Measurements from ENCODE around the gene FHIP1B. TPM values are rescaled to one million over a fixed set of nuclear protein-coding genes. Genes with fewer than 3 reads are reported as not detected.
"Not testable (repeated sequence)": the region's sequence is repeated elsewhere in the genome, so short reads cannot be mapped to it uniquely, and the experiment has no call there.

Gene FHIP1B
- total RNA-seq, 4 donors from 2014 or later, result 37.1 to 60.8 (median 43.6) TPM

DNA sequence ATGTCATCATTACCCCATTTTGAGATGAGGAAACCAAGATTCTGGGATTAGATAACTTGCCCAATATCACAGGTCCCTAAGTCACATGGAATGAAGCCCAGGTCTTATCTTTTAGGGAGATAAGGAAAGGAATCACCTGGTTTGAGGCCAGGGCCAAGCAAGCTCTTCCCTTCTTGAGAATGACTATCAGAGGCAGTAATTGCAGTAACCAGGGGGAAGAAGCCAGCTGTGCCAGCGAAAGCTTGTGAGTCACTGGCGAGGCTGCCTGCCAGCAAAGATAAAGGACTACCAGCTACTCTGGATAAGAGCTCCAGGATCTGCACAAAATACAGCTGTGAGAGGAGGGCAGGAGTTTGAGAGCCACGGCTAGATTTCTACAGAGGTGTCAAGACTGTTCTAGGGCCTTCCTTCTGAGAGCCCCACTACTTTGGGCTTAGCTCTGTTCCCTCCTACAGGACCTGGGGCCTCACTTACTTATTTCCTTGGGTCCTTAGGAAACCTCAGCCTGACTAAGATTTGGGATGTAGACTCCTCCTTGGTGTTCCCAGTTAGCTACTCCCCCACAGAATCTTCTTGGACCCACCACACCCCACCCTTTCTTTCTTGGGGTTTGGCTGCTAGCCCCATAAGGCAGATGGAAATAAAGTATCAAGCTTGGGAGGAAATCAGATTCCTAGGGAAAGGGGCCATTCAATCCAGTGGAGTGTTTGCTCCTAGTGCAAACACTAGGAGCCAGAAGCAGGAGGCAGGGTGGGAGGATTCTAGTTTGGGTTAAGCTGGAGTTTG is 15.5 kb upstream of the FHIP1B start:
- Histone ChIP-seq H3K4me1 (no peaks in the 10 kb centered on the region), H3K27ac (no peak overlapping the region), H3K4me3 (replicated peaks in 1 of 3) (no peak overlapping the region), H3K27me3 (no peaks in the 10 kb centered on the region), H3K9me3 (no peaks in the 10 kb centered on the region), H3K36me3 (no peaks in the 10 kb centered on the region)
- DNase-seq, result no peak
- WGBS, 2 donors, result 65 to 89% methylated on average over 3 of the region's 3 CpGs
- intact Hi-C loops (cut with DNase I), result loop anchor here (5.0 to 10.0 kb wide), 2 partner anchors 65 to 102 kb away; no protein-coding TSS in a partner anchor
- TF ChIP-seq POLR2A (IDR thresholded peaks at IDR 0.05), result no peak
- TF ChIP-seq, protein P1, sequence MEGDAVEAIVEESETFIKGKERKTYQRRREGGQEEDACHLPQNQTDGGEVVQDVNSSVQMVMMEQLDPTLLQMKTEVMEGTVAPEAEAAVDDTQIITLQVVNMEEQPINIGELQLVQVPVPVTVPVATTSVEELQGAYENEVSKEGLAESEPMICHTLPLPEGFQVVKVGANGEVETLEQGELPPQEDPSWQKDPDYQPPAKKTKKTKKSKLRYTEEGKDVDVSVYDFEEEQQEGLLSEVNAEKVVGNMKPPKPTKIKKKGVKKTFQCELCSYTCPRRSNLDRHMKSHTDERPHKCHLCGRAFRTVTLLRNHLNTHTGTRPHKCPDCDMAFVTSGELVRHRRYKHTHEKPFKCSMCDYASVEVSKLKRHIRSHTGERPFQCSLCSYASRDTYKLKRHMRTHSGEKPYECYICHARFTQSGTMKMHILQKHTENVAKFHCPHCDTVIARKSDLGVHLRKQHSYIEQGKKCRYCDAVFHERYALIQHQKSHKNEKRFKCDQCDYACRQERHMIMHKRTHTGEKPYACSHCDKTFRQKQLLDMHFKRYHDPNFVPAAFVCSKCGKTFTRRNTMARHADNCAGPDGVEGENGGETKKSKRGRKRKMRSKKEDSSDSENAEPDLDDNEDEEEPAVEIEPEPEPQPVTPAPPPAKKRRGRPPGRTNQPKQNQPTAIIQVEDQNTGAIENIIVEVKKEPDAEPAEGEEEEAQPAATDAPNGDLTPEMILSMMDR (IDR thresholded peaks at IDR 0.05), result no peak

- H3K9me3 ChIP-seq; H3K27ac ChIP-seq; DNase-seq; H3K36me3 ChIP-seq; H3K27me3 ChIP-seq; H3K4me3 ChIP-seq (replicated peaks in 1 of 3); H3K4me1 ChIP-seq; intact Hi-C loops (cut with DNase I): not testable (repeated sequence)
- 93 to 97% methylated on average over 3 of the region's 3 CpGs for WGBS, 2 donors
Measured at GRCh38 chr11:6248897-6249296, 14.5 kb upstream of the FHIP1B start.

GRCh38 chr11:6248248-6248647 is 13.8 kb upstream of the FHIP1B start:
- Histone ChIP-seq H3K4me1 (no peaks in the 10 kb centered on the region), H3K9me3 (no peaks in the 10 kb centered on the region), H3K4me3 (replicated peaks in 1 of 3) (no peak overlapping the region), H3K27ac (no peak overlapping the region), H3K27me3 (no peaks in the 10 kb centered on the region), H3K36me3 (no peaks in the 10 kb centered on the region)
- no peak for DNase-seq
- intact Hi-C loops (cut with DNase I), result no loop called here
- TF ChIP-seq, protein P1 (IDR thresholded peaks at IDR 0.05), result no peak
- 89 to 97% methylated on average over 1 of the region's 1 CpG for WGBS, 2 donors

GRCh38 chr11:6245536-6245935 is 11.1 kb upstream of the FHIP1B start:
- H3K27me3 ChIP-seq, result no peaks in the 10 kb centered on the region
- H3K27ac ChIP-seq, result no peak overlapping the region
- WGBS, 2 donors, result 89 to 93% methylated on average over 2 of the region's 2 CpGs
- no peak for DNase-seq
- TF ChIP-seq POLR2A (IDR thresholded peaks at IDR 0.05), result no peak
- TF ChIP-seq, protein P1 (IDR thresholded peaks at IDR 0.05), result no peak
- no peaks in the 10 kb centered on the region for H3K36me3 ChIP-seq
- no peaks in the 10 kb centered on the region for H3K4me1 ChIP-seq
- no peak overlapping the region for H3K4me3 ChIP-seq (replicated peaks in 1 of 3)
- H3K9me3 ChIP-seq, result no peaks in the 10 kb centered on the region
- intact Hi-C loops (cut with DNase I), result no loop called here

DNA sequence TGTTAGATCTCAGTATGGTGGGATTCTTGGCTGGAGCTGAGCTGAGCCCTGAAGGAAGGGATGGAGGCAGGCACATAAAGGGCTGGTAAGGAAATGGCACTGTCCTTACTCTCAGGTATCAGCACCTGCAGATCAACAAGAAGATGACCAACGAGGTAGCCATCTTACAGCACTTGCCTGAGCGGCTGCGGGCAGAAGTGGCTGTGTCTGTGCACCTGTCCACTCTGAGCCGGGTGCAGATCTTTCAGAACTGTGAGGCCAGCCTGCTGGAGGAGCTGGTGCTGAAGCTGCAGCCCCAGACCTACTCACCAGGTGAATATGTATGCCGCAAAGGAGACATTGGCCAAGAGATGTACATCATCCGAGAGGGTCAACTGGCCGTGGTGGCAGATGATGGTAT is 6.9 kb upstream of the FHIP1B start:
- H3K4me3 ChIP-seq (replicated peaks in 1 of 3), result no peak overlapping the region
- no peak for DNase-seq
- no peak overlapping the region for H3K27ac ChIP-seq
- WGBS, 2 donors, result 84 to 88% methylated on average over 7 of the region's 7 CpGs
- H3K36me3 ChIP-seq, result no peaks in the 10 kb centered on the region
- H3K4me1 ChIP-seq, result no peaks in the 10 kb centered on the region
- H3K27me3 ChIP-seq, result no peaks in the 10 kb centered on the region
- intact Hi-C loops (cut with DNase I), result no loop called here
- TF ChIP-seq, protein P1 (IDR thresholded peaks at IDR 0.05), result no peak
- no peak for TF ChIP-seq POLR2A (IDR thresholded peaks at IDR 0.05)
- no peaks in the 10 kb centered on the region for H3K9me3 ChIP-seq

Measured in thyroid gland (tissue), 4 donors.